ENCODE measurements around the gene NFATC3. TPM values are rescaled to one million over a fixed set of nuclear protein-coding genes. Genes with fewer than 3 reads are reported as not detected.

The NFATC3 gene
- total RNA-seq, 1 experiment from 2014 or later, result 12.1 TPM

- H3K27ac ChIP-seq (ENCODE audit: low read length), result no peak overlapping the region
- H3K4me2 ChIP-seq (ENCODE audit: low read length), result no peak overlapping the region
- CTCF ChIA-PET, result no interaction called here
- H3K27me3 ChIP-seq (ENCODE audit: low read length), result no peaks in the 10 kb centered on the region
- intact Hi-C loops (cut with micrococcal nuclease), result no loop called here
- H3K9ac ChIP-seq (ENCODE audit: low read length), result no peak overlapping the region
- DNase-seq (no peak), ATAC-seq (no peak)
- TF ChIP-seq EZH2phosphoT487 (IDR thresholded peaks at IDR 0.05; ENCODE audit: borderline replicate concordance, low read length), result no peak
- TF ChIP-seq CTCF (conservative IDR thresholded peaks at IDR 0.05; ENCODE audit: low read depth, low read length), result no peak
- TF ChIP-seq EZH2 (IDR thresholded peaks at IDR 0.05; ENCODE audit: low read length, unreplicated experiment), result no peak
- no peaks in the 10 kb centered on the region for H3K9me2 ChIP-seq (replicated peaks; ENCODE audit: low read length)
- no peaks in the 10 kb centered on the region for H3K36me3 ChIP-seq (ENCODE audit: low read depth, low read length)
- H3K9me3 ChIP-seq (ENCODE audit: low read length), result no peaks in the 10 kb centered on the region
- no peaks in the 10 kb centered on the region for H3K79me2 ChIP-seq (ENCODE audit: low read length)
- BruUV-seq (replicated peaks), result no TSS peak
- no peak overlapping the region for H2AFZ ChIP-seq (ENCODE audit: low read length)
- no peak overlapping the region for H3K4me3 ChIP-seq (ENCODE audit: low read length)
- H3F3A ChIP-seq (ENCODE audit: low read length, unreplicated experiment), result no peaks in the 10 kb centered on the region
- H3K4me1 ChIP-seq (ENCODE audit: insufficient read depth, low read length), result peaks cover 13% of the 10 kb centered on the region
- H4K20me1 ChIP-seq (ENCODE audit: low read length), result no peaks in the 10 kb centered on the region
- POLR2A ChIA-PET (ENCODE audit: unreplicated experiment), result no interaction called here
These were observed 116.9 kb downstream of the NFATC3 start for GRCh38 chr16:68202091-68202519.

GRCh38 chr16:68206245-68206644, 121.1 kb downstream of the NFATC3 start:
- H3K36me3 ChIP-seq (ENCODE audit: low read depth, low read length), result no peaks in the 10 kb centered on the region
- no peaks in the 10 kb centered on the region for H3K9me2 ChIP-seq (replicated peaks; ENCODE audit: low read length)
- no peak overlapping the region for H3K27ac ChIP-seq (ENCODE audit: low read length)
- TF ChIP-seq EZH2 (IDR thresholded peaks at IDR 0.05; ENCODE audit: low read length, unreplicated experiment) (no peak), EZH2phosphoT487 (IDR thresholded peaks at IDR 0.05; ENCODE audit: borderline replicate concordance, low read length) (no peak), CTCF (conservative IDR thresholded peaks at IDR 0.05; ENCODE audit: low read depth, low read length) (no peak)
- H3K4me3 ChIP-seq (ENCODE audit: low read length), result no peak overlapping the region
- BruUV-seq (replicated peaks), result no TSS peak
- intact Hi-C loops (cut with micrococcal nuclease), result no loop called here
- DNase-seq (no peak), ATAC-seq (no peak)
- H4K20me1 ChIP-seq (ENCODE audit: low read length), result no peaks in the 10 kb centered on the region
- no peaks in the 10 kb centered on the region for H3K79me2 ChIP-seq (ENCODE audit: low read length)
- no peaks in the 10 kb centered on the region for H3K27me3 ChIP-seq (ENCODE audit: low read length)
- no peak overlapping the region for H2AFZ ChIP-seq (ENCODE audit: low read length)
- no peak overlapping the region for H3K9ac ChIP-seq (ENCODE audit: low read length)
- ChIA-PET POLR2A (ENCODE audit: unreplicated experiment) (no interaction called here), CTCF (no interaction called here)
- no peaks in the 10 kb centered on the region for H3K4me1 ChIP-seq (ENCODE audit: insufficient read depth, low read length)
- no peaks in the 10 kb centered on the region for H3K9me3 ChIP-seq (ENCODE audit: low read length)
- no peaks in the 10 kb centered on the region for H3F3A ChIP-seq (ENCODE audit: low read length, unreplicated experiment)
- no peak overlapping the region for H3K4me2 ChIP-seq (ENCODE audit: low read length)

- intact Hi-C loops (cut with micrococcal nuclease), result no loop called here
- CTCF ChIA-PET, result no interaction called here
These were observed 129.6 kb downstream of the NFATC3 start for GRCh38 chr16:68214726-68215125.

More at GRCh38 chr16:68214726-68215125, 129.6 kb downstream of the NFATC3 start:
- TF ChIP-seq EZH2 (IDR thresholded peaks at IDR 0.05; ENCODE audit: low read length, unreplicated experiment), result no peak
- no peak for TF ChIP-seq CTCF (conservative IDR thresholded peaks at IDR 0.05; ENCODE audit: low read depth, low read length)
- TF ChIP-seq EZH2phosphoT487 (IDR thresholded peaks at IDR 0.05; ENCODE audit: borderline replicate concordance, low read length), result no peak
- no peaks in the 10 kb centered on the region for H3K9me3 ChIP-seq (ENCODE audit: low read length)
- ATAC-seq (no peak), DNase-seq (no peak)
- H3K27me3 ChIP-seq (ENCODE audit: low read length), result no peaks in the 10 kb centered on the region
- no peak overlapping the region for H3K27ac ChIP-seq (ENCODE audit: low read length)
- H3K4me2 ChIP-seq (ENCODE audit: low read length), result no peak overlapping the region
- H3K9me2 ChIP-seq (replicated peaks; ENCODE audit: low read length), result no peaks in the 10 kb centered on the region
- BruUV-seq (replicated peaks), result no TSS peak
- H3K9ac ChIP-seq (ENCODE audit: low read length), result no peak overlapping the region
- POLR2A ChIA-PET (ENCODE audit: unreplicated experiment), result no interaction called here
- H3K79me2 ChIP-seq (ENCODE audit: low read length), result no peaks in the 10 kb centered on the region
- H3F3A ChIP-seq (ENCODE audit: low read length, unreplicated experiment), result no peaks in the 10 kb centered on the region
- no peak overlapping the region for H2AFZ ChIP-seq (ENCODE audit: low read length)
- no peaks in the 10 kb centered on the region for H3K4me1 ChIP-seq (ENCODE audit: insufficient read depth, low read length)
- no peaks in the 10 kb centered on the region for H4K20me1 ChIP-seq (ENCODE audit: low read length)
- no peak overlapping the region for H3K4me3 ChIP-seq (ENCODE audit: low read length)
- no peaks in the 10 kb centered on the region for H3K36me3 ChIP-seq (ENCODE audit: low read depth, low read length)

Measured in PC-3 (cell line).